NCI-H2107 (cell line): ENCODE data around the gene B3GLCT.
"Not testable (repeated sequence)": the region's sequence is repeated elsewhere in the genome, so short reads cannot be mapped to it uniquely, and the experiment has no call there.

Source experiments
- DNase-seq: peaks from one replicate; lab custom pipeline; 2025; lab: John Stamatoyannopoulos, UW

Gene B3GLCT

DNA sequence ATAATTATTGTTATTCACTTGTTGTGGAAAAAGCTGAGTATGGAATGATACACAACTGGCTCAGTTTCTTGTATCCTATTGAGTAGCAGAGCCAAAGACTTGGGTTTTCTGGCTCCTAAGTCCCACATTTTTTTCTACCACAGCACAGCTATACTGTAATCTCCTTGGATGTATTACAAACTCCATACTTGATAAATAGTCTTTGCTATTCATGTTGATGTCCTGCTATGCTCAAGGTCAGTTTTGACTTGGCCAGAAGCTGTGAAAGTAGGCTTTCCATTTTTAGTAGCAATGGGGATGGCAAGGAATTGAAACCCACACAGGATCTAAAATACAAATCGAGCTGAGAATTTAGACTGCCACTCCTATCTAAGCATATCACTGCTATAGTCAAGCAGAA lies 79.1 kb downstream of the B3GLCT start:
- no peak for DNase-seq

DNA sequence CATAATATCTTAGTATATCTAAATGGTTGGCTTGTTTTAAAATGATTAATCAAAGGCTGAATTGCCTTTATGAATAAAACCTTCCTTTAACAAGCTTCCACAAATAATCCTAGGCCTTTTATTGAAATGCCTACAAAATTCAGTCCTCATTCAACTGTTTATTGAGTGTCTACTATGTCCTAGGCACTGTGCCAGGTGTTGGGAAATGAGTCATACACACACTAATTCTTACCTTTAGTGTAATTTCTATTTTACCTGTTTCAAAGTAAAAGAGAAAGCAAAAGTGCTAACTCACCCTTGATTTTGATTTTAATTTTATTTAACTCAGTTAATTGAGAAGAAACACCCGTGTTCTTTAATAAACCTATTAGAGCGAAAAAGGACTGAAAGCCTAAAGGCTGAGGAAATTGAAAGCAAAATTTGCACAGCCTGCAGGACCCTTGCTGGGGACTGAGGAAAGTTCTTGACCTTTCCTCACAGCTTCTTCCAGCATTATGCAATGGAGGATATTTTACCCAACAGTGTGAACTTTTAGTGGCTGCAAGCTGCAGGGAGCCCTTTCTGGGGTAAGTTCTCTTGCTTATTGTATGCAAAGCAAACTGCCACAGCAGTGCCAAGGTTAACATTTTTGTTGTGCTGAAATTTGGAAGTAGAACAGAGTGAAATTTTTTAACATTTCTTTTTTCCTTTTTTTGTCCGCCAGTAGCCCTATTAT lies 83.1 kb downstream of the B3GLCT start:
- no peak for DNase-seq

DNA sequence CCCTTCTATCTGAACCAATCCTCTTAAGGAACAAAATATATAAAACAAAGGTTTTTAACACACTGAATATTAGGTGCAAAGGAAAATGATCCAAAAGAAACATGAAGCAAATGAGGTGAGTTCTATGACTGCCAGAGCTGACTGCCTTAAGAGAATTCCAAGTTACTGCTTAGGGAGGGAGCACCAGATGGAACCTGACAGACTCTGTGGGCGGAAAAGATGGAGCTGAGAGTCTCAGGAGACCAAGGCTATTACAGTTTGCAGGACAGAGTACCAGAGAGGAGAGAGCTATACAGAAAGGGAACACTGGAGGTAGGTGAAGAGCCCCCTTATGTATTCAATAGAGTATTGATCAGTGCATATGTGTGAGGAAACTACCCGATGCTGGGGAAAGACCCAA lies 87.2 kb downstream of the B3GLCT start:
- DNase-seq, result no peak

DNA sequence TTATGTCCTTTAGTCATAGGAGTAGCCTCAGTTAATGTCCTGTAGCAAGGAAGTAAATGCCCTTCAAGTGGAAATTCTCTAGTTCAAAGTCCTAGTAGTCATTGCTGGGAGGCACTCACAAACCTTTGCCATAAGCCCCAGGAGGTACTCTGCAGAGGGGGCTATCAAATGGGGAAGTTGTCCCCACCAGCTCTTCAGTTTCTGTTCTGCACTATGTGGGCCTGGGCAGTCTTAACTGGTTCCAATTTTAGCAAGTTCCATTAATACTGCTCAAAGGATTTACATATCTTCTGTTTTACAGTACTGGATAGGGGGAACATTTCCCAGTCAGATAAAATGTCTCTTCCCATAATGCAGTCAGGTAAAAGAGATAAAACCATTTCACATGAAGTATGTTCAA lies 101.3 kb downstream of the B3GLCT start:
- no peak for DNase-seq

DNA sequence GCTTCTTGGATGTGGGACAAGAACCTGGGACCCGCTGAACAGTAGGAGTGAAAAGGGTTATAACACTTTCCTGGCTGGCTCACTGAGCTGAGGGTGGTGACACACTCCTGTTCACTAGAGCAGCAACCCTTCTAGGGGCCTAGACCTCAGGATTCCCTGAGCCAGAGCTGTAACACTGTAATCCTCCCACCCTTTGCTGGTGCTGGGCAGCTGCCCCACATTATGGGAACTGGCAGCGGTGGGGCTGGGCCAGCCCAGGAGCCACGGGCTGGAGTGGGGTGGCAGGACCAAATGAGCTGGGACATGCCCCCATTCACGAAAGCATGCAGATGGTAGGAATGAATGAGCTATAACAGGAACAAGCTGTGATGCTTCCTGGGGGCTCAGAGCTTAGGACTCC lies 110.6 kb downstream of the B3GLCT start:
- no peak for DNase-seq

DNA sequence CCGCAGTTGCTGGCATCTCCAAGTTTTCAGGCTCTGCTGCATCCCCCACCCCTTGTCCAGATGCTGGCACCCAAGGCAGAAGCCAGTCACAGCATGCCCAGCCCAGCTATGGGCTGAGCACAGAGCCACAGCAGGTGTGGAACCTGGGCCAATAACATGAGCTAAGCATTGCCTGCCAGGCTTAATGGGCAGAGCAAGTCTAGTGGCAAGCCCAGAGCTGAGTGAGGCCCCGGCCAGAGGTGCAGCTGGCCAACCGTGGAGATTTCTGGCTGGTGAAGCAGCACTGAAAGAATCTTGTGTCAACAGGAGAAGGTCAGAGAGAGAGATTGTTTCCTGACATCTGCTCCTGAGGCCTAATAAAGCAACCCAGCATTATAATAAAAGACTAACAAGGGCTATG lies 111.0 kb downstream of the B3GLCT start:
- no peak for DNase-seq

DNA sequence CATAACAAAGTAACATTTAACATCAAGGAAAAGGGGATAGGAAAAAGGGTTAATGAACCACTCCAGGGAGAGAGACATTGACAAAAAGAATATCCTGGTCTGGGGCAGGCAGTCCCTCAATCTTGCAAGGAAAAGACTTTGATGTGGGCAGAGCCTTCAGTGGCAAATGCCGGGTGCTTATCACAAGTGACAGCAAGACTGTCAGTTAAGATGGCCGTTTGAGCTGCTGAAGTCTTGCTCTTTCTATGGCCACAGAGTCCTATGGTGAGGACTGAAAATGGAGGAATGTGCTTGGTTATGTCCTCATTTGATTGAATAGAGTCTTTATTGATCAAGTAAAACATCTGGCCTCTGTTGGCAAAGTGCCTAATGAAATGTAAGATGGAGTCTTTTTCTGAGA lies 112.1 kb downstream of the B3GLCT start:
- no peak for DNase-seq

DNA sequence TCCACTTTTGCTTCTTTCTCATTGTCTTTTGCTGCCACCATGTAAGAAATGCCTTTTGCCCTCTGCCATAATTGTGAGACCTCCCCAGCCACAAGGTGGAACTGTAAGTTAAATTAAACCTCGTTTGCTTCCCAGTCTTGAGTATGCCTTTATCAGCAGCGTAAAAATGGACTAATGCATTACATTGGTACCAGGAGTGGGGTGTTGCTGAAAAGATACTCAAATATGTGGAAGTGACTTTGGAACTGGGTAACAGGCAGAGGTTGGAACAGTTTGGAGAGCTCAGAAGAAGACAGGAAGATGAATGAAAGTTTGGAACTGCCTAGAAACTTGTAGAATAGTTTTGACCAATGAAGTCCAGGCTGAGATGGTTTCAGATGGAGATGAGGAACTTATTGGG lies 115.2 kb downstream of the B3GLCT start:
- DNase-seq, result no peak

DNA sequence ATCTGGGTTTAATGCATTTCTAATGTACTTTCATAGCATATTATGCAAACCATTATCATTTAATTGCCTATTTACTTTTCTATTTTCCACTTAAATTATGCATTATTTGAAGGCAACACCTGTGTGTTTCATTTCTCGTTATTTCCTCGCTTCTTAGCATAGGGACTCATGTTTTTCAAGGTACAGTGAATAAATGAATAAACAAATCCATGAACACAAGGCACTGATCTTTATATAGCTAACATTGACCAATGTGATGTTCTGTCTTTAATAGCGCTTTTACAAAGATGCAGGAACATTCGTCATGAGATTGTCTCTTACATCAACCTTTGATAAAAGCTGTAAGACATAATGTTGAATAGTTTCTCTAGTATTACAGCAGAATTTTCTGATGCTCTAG lies 121.2 kb downstream of the B3GLCT start:
- no peak for DNase-seq

DNA sequence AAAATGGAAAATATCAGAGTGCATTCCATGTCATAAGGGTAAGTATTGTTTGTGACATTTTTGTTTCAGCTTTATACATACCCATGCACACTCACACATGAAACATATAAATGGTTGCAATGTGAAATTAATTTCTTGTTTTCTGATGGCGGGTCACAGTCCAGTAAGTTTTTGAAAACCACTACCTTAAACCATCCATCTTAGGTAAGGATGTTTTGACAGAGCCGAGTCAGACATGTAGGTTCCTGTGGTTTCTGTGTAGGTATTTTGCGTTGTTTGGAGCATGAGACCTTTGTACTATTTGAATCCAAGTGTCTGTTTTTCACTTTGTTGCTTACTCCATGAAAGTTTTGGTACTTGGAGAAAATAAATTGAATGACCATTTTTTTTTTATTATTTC lies 121.7 kb downstream of the B3GLCT start:
- DNase-seq, result no peak

DNA sequence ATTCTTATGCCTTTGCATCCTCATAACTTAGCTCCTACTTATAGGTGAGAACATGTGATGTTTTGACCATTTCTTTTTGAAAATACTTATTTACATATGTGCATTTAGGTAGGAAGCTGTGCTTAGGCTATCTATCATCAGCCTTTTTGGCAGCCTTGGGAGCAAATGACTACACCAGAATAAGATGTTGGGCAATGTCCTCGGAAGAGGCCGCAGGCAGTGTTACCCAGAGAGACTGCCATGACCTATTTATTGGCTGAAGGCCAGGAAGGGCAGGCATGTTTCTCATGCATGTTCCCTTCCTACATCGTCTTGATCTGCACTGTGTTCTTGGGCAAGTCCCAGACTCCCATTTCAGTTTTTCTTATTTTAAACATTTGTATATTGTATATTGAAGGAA lies 122.3 kb downstream of the B3GLCT start:
- DNase-seq, result no peak

DNA sequence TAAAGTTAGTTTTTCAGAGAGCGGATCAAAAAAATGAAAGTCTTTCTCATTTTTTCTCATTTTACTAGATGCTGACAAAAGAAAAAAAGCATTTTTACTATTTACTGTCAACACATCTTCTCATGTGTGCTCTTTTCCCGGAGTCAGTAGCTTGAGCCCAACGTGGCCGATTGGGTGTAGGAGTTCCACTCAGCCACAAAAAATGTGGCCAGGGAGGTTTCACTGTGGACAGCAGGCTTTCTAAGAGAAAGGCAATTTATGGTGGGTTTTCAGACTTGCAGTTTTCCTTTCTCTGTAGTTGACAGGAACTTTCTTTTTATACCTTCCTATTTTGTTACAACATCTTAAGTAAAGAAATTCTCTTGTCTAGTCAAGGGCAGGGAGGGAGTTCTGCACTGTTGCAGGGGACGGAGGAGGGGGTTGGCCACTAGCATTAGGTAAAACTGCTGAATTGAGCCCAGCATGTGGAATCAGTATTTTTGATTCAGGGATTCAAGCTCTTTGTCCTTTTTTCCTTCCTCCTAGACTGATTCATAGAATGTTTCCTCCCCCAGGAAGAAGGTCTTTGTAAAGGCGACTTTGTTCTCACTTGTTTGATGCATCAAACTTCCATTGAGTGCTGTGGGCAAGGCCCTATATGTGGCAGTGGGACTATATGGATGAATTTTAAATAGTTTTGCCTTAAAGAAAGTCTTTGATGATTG lies 123.1 kb downstream of the B3GLCT start:
- DNase-seq, result no peak

DNA sequence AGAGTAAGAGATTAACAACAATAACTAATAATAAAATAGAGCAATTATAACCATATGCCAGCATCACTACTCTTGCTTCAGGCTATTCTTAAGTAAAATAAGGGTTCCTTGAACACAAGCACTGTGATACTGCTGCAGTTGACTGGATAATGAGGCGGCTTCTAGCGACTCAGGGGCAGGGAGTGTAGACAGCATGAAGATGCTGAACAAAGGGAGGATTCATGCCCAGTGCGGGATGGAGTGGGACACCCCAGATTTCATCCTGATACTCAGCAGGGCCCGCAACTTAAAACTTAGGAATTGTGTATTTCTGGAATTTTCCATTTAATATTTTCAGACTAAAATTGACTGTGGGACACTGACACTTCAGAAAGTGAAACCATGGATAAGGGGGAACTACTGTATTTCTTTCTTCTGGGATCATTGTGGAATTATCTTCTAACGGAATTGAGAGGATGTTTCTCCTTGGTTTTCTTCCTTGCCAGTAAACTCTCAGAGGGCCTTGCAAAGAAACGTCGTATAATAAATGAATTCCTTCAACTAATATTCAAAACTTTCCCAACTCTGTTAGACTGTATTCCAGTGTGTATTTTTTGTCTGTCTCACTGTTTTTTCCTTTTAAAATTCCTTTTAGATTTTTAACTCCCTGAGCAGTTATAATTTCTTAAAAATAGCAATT lies 127.5 kb downstream of the B3GLCT start:
- DNase-seq, result no peak

DNA sequence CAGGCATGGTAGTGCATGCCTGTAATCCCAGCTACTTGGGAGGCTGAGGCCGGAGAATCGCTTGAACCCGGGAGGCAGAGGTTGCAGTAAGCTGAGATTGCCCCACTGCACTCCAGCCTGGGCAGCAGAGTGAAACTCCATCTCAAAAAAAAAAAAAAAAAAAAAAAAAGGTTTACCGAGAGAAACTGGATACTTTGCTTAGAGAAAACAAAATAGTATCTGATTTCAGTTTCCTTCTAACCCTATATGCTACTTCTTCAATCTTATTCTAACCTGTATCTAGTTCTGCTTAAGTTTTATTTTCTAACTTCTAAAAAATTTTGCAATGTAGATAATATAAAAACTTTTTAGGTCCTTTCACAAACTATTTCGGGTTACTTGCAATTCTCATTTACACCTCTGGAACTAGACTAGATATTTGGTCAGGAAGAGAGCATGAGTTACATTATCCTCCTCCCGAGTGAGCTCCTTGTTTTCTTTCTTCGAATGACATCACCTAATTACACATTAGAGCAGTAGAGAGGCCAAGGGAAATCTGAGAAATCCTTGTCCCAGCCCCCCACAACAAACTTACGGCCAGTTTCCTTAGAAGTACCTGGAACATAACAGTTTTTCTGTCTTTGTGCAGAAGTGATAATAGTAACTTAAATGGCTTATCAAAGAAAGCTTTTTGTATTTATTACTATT lies 128.9 kb downstream of the B3GLCT start:
- DNase-seq, result no peak

DNA sequence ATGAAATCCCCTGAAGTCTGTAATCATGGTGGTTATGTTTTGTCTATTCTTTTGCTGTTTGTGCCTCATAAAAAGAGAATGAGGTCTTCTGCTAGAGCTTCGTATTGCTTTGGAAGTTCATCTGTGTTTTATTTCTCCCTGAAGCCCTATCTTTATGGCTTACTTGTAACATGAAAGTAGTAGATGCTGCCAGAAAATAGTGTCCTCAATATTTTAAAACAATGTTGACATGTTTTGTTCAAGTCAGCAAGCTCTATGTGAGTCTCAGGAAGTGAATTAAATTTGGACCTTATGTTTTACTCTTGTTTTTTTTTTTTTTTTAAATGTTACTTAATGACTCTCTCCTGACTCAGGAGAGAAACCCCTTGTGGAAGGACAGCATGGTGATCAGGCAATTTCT lies 130.5 kb downstream of the B3GLCT start:
- DNase-seq, result no peak

DNA sequence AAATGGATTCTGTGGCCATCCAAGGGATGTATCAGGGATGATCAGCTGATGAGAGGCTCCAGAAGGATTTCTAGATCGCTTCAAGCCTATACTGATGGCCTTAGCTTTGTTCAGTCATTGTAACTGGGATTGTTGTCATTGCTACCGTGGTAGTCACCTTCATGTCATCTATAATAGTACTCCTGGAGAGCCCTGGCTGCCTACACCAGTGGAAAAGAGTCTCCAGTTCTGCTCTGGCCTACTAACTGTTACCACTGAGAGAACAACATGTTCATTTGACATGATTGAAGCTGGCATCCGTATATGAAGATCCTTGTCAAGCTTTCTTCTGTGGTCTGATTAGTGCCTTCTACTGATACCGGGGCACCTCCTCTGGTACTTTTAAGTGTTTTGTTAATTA lies 131.3 kb downstream of the B3GLCT start:
- DNase-seq, result no peak

DNA sequence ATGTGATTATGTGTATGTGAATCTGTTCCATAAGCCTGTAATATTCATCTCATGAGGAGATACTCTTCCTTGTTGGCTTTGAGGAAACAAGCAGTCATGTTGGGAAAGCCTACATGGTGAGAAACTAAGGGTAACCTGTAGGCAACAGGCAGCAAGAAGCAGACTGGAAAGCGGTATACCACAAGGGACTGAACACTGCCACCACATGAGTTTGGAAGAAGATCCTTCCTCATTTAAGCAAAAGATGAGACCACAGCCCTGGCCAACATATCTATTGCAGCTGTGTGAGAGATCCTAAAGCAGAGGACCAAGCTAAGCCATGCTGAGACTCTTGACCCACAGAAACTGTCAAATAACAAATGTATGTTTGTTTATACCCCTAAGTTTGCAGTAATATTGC lies 134.8 kb downstream of the B3GLCT start:
- no peak for DNase-seq

DNA sequence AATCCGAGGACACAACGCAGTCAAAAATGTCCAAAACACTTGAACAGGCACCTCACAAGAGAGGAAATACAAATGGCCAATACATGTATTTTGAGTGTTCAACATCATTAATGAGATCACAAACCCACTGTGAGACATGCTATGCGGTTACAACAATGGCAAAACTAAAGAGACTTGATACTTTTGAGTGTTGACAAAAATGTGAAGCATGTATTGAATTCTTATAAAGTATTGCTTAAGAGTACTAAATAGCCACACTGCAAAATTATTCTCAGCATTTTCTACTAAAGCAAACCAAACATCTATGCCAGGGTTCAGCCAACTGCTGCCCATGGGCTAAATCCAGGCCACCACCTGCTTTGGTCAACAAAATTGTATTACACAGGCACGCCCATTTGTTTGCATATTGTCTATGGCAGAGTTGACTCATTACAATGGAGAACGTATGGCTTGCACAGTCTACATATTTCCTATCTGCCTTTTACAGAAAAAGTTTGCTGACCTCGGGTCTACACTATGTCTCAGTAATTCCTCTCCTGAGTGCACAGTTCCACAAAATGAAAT lies 135.3 kb downstream of the B3GLCT start:
- no peak for DNase-seq

DNA sequence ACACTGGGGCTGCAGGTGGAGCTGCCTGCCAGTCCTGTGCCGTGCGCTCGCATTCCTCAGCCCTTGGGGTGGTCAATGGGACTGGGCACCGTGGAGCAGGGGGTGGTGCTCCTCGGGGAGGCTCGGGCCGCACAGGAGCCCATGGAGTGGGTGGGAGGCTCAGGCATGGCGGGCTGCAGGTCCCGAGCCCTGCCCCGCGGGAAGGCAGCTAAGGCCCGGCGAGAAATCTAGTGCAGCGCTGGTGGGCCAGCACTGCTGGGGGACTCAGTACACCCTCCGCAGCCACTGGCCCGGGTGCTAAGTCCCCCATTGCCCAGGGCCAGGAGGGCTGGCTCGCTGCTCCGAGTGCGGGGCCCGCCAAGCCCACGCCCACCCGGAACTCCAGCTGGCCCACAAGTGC lies 139.8 kb downstream of the B3GLCT start:
- DNase-seq, result not testable (repeated sequence)

DNA sequence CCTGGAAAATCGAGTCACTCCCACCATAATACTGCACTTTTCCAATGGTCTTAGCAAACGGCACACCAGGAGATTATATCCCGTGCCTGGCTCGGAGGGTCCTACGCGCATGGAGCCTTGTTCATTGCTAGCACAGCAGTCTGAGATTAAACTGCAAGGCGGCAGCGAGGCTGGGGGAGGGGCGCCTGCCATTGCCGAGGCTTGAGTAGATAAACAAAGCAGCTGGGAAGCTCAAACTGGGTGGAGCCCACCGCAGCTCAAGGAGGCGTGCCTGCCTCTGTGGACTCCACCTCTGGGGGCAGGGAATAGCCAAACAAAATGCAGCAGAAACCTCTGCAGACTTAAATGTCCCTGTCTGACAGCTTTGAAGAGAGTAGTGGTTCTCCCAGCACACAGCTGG lies 141.1 kb downstream of the B3GLCT start:
- not testable (repeated sequence) for DNase-seq

DNA sequence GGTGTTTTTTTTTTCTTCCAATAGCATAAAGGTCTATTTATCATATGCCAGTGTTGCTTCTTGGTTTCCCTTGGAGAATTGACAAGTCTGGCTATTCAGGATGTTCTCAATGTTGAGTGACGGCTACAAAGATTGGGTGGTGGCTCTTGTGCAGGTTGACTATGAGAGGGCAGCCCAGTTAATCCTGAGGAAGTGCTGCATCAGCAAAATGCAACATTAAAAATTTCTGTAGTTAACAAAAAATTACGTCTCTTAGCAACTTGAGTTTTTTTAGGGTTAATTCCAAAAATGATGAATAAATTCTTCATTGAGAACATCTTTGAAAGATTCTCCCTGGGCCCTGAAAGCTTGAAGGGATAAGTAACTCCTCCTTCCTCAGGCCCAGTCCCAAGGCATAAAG lies 147.1 kb downstream of the B3GLCT start:
- DNase-seq, result no peak

DNA sequence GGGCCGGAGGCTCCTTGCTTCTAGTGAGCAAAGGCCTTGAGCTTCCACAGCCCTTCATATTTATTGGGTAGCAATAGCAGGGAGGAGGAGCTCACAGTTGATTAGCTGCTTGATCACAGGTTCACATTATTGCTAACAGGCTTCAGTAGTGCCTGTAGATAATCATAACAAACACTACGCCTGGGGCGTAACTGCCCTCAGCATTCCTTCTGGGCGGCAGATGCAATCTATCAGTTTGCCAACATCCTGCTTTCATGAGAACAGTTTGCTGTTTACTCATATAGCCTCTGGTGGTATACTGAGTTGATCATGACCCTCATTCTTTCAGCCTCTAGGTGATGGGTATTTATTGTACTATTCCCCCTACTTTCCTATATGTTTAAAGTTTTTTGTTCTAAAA lies 149.4 kb downstream of the B3GLCT start:
- DNase-seq, result no peak
